GM21528 (cell line): ENCODE measurements around the gene TRPV4.

ENCODE experiments used
- ATAC-seq: cut with Tn5 transposase; IDR thresholded peaks from one replicate; pipeline ENCODE4 v1.9.1; 2021; ENCODE audit warnings: mild to moderate bottlenecking, moderate library complexity; ENCODE audit not compliant: unreplicated experiment, low FRiP score

Gene TRPV4

GRCh38 chr12:109810954-109811623 is 22.1 kb downstream of the TRPV4 start:
- ATAC-seq, result no peak

- no peak for ATAC-seq
Measured at GRCh38 chr12:109808876-109809646, 24.1 kb downstream of the TRPV4 start.

GRCh38 chr12:109807954-109808643 is 25.1 kb downstream of the TRPV4 start:
- no peak for ATAC-seq

- ATAC-seq, result no peak
Measured at GRCh38 chr12:109804820-109805761, 28.1 kb downstream of the TRPV4 start.

GRCh38 chr12:109803678-109804077 is 29.5 kb downstream of the TRPV4 start:
- ATAC-seq, result no peak

GRCh38 chr12:109802828-109803227 is 30.4 kb downstream of the TRPV4 start:
- no peak for ATAC-seq

- no peak for ATAC-seq
Measured at GRCh38 chr12:109800536-109800935, 32.7 kb downstream of the TRPV4 start.

- no peak for ATAC-seq
Measured at GRCh38 chr12:109798691-109799090, 34.5 kb downstream of the TRPV4 start.

- ATAC-seq, result no peak
Measured at GRCh38 chr12:109797905-109798669, 35.1 kb downstream of the TRPV4 start.

GRCh38 chr12:109796057-109796456 is 37.1 kb downstream of the TRPV4 start:
- no peak for ATAC-seq

- ATAC-seq, result no peak
Measured at GRCh38 chr12:109795023-109795422, 38.2 kb downstream of the TRPV4 start.

GRCh38 chr12:109793826-109794501 is 39.2 kb downstream of the TRPV4 start:
- ATAC-seq, result no peak

GRCh38 chr12:109793411-109793810 is 39.8 kb downstream of the TRPV4 start:
- ATAC-seq, result no peak

- ATAC-seq, result no peak
Measured at GRCh38 chr12:109792992-109793391, 40.2 kb downstream of the TRPV4 start.

GRCh38 chr12:109789526-109790048 is 43.6 kb downstream of the TRPV4 start:
- ATAC-seq, result no peak

- ATAC-seq, result no peak
Measured at GRCh38 chr12:109786799-109787198, 46.4 kb downstream of the TRPV4 start.

GRCh38 chr12:109785854-109786253 is 47.3 kb downstream of the TRPV4 start:
- no peak for ATAC-seq

GRCh38 chr12:109783965-109784244 is 49.3 kb downstream of the TRPV4 start:
- ATAC-seq, result no peak
